Heart left ventricle (tissue), 13 donors: ENCODE data around the gene STK33.

Experiments
- CTCF ChIP-seq, 12 donors: fragments of 200-600 bp; sonication (generic) in 4 of 12; IDR thresholded peaks; one replicate each; pipeline versions ENCODE4 v1.5.0 to v1.8.0; 2018 to 2022; ENCODE audit warnings: antibody characterized with exemption in 12 of 12, mild to moderate bottlenecking in 5 of 12
- POLR2A ChIP-seq, 2 donors: fragments of 450-650 bp; IDR thresholded peaks; one replicate each; pipeline ENCODE4 v1.6.1; 2017; ENCODE audit warnings: antibody characterized with exemption in 2 of 2, mild to moderate bottlenecking in 2 of 2, moderate library complexity in 2 of 2
- donor health status: ischemic (EF 13 %, LVEDD 7.1; RV severe dilation, severe dysfunction).
- donor health status: DM: no; HTN: yes; CAD: no.
- donor health status: DM: no; HTN: no; CAD: no.
- donor health status: ischemic (EF 25% LVEDD 6.9; RV normal size, moderate dysfunction).
- donor health status: ischemic (EF 25% LVEDD 5.7; RV mildly dilated, moderate dysfunction).
- donor health status: ischemic (EF 35%, LVEDD 5.7; RV mildly dilated, moderate dysfunction).
- donor health status: nonischemic (EF 11% LVEDD 7.7; RV severe dilation, severe dysfunction).
- donor health status: DM: yes; HTN: yes; CAD: no.
- donor health status: PGD.
- donor health status: ischemic (EF 29% LVEDD 5.4; RV normal size, mild dysfunction).
- donor health status: nonischemic (EF 23%, LVEDD 6.1; RV moderate dilation, normal function).

- TF ChIP-seq POLR2A (IDR thresholded peaks at IDR 0.05) (no peak), CTCF (IDR thresholded peaks at IDR 0.05) (no peak)
Measured at GRCh38 chr11:8642196-8642841, 48.3 kb upstream of the STK33 start.
